Activated naive CD8-positive, alpha-beta T cell (primary cell): Measurements from ENCODE around the gene MAPRE3.
"Not testable (repeated sequence)": the region's sequence is repeated elsewhere in the genome, so short reads cannot be mapped to it uniquely, and the experiment has no call there.

ENCODE experiments used
- H3K27ac Mint-ChIP-seq: one replicate; pipeline ENCODE4 v1.8.0; 2021; ENCODE audit warnings: mixed read lengths
- H3K27me3 Mint-ChIP-seq: one replicate; pipeline ENCODE4 v1.8.0; 2021; ENCODE audit warnings: mixed read lengths
- H3K36me3 Mint-ChIP-seq: one replicate; pipeline ENCODE4 v1.8.0; 2021; ENCODE audit warnings: mixed read lengths
- H3K4me1 Mint-ChIP-seq: one replicate; pipeline ENCODE4 v1.8.0; 2021; ENCODE audit warnings: low read depth, mixed read lengths
- H3K4me3 Mint-ChIP-seq: one replicate; pipeline ENCODE4 v1.8.0; 2021; ENCODE audit warnings: mild to moderate bottlenecking, mixed read lengths
- H3K9me3 Mint-ChIP-seq: one replicate; pipeline ENCODE4 v1.8.0; 2021; ENCODE audit warnings: low read depth, mixed read lengths

The MAPRE3 gene

GRCh38 chr2:26970244-26970927, at the start of gene MAPRE3:
MAPRE3 (plus strand) TSS chr2:26970637; CDS start chr2:27022219, 51,582 bp downstream.
- H3K36me3 Mint-ChIP-seq = no peaks in the 10 kb centered on the region
- peak within 1 kb of the TSS; percentile 89 for H3K4me3 Mint-ChIP-seq
- no peak within 1 kb of the TSS for H3K27ac Mint-ChIP-seq
- H3K27me3 Mint-ChIP-seq = peaks cover 6% of the 10 kb centered on the region
- H3K4me1 Mint-ChIP-seq = peaks cover 24% of the 10 kb centered on the region
- H3K9me3 Mint-ChIP-seq = no peaks in the 10 kb centered on the region

- peaks cover 4% of the 10 kb centered on the region for H3K27me3 Mint-ChIP-seq
- no peak overlapping the region for H3K4me3 Mint-ChIP-seq
- no peaks in the 10 kb centered on the region for H3K36me3 Mint-ChIP-seq
- H3K27ac Mint-ChIP-seq = no peak overlapping the region
- H3K9me3 Mint-ChIP-seq = no peaks in the 10 kb centered on the region
- H3K4me1 Mint-ChIP-seq = peaks cover 8% of the 10 kb centered on the region
These were observed 49.1 kb upstream of the MAPRE3 start for GRCh38 chr2:26921323-26921722.

GRCh38 chr2:26922405-26923188, 47.8 kb upstream of the MAPRE3 start:
- Mint-ChIP-seq H3K27ac (no peak overlapping the region), H3K27me3 (peaks cover 4% of the 10 kb centered on the region), H3K9me3 (no peaks in the 10 kb centered on the region)

GRCh38 chr2:26923189-26923466, 47.3 kb upstream of the MAPRE3 start:
- not testable (repeated sequence) for H3K4me1 Mint-ChIP-seq, H3K36me3 Mint-ChIP-seq, H3K27me3 Mint-ChIP-seq, H3K4me3 Mint-ChIP-seq, H3K9me3 Mint-ChIP-seq, H3K27ac Mint-ChIP-seq

More at GRCh38 chr2:26922405-26923188, 47.8 kb upstream of the MAPRE3 start:
- no peaks in the 10 kb centered on the region for H3K36me3 Mint-ChIP-seq
- no peak overlapping the region for H3K4me3 Mint-ChIP-seq
- H3K4me1 Mint-ChIP-seq = peaks cover 8% of the 10 kb centered on the region

- Mint-ChIP-seq H3K4me1 (peaks cover 8% of the 10 kb centered on the region), H3K36me3 (no peaks in the 10 kb centered on the region), H3K27ac (no peak overlapping the region)
These were observed 45.7 kb upstream of the MAPRE3 start for GRCh38 chr2:26924731-26925099.

GRCh38 chr2:26925100-26925791, 45.2 kb upstream of the MAPRE3 start:
- H3K4me1 Mint-ChIP-seq = peaks cover 8% of the 10 kb centered on the region
- H3K27ac Mint-ChIP-seq = no peak overlapping the region
- H3K27me3 Mint-ChIP-seq = peaks cover 4% of the 10 kb centered on the region
- H3K9me3 Mint-ChIP-seq = no peaks in the 10 kb centered on the region
- no peak overlapping the region for H3K4me3 Mint-ChIP-seq
- no peaks in the 10 kb centered on the region for H3K36me3 Mint-ChIP-seq

More at GRCh38 chr2:26924731-26925099, 45.7 kb upstream of the MAPRE3 start:
- H3K4me3 Mint-ChIP-seq = no peak overlapping the region
- no peaks in the 10 kb centered on the region for H3K9me3 Mint-ChIP-seq
- peaks cover 4% of the 10 kb centered on the region for H3K27me3 Mint-ChIP-seq

- no peaks in the 10 kb centered on the region for H3K36me3 Mint-ChIP-seq
- H3K4me3 Mint-ChIP-seq = no peak overlapping the region
- peaks cover 8% of the 10 kb centered on the region for H3K4me1 Mint-ChIP-seq
- H3K27me3 Mint-ChIP-seq = peaks cover 2% of the 10 kb centered on the region
- H3K27ac Mint-ChIP-seq = no peak overlapping the region
- no peaks in the 10 kb centered on the region for H3K9me3 Mint-ChIP-seq
These were observed 43.2 kb upstream of the MAPRE3 start for GRCh38 chr2:26927221-26927620.

GRCh38 chr2:26932974-26933373, 37.5 kb upstream of the MAPRE3 start:
- Mint-ChIP-seq H3K9me3 (no peaks in the 10 kb centered on the region), H3K27ac (no peak overlapping the region), H3K27me3 (peaks cover 4% of the 10 kb centered on the region), H3K36me3 (no peaks in the 10 kb centered on the region), H3K4me3 (no peak overlapping the region), H3K4me1 (no peaks in the 10 kb centered on the region)

- no peaks in the 10 kb centered on the region for H3K4me1 Mint-ChIP-seq
- peaks cover 4% of the 10 kb centered on the region for H3K27me3 Mint-ChIP-seq
- no peaks in the 10 kb centered on the region for H3K36me3 Mint-ChIP-seq
- no peak overlapping the region for H3K27ac Mint-ChIP-seq
- H3K4me3 Mint-ChIP-seq = no peak overlapping the region
- H3K9me3 Mint-ChIP-seq = no peaks in the 10 kb centered on the region
These were observed 36.8 kb upstream of the MAPRE3 start for GRCh38 chr2:26933431-26934334.

- Mint-ChIP-seq H3K4me3 (no peak overlapping the region), H3K9me3 (no peaks in the 10 kb centered on the region), H3K27ac (no peak overlapping the region), H3K27me3 (peaks cover 4% of the 10 kb centered on the region), H3K4me1 (no peaks in the 10 kb centered on the region), H3K36me3 (no peaks in the 10 kb centered on the region)
These were observed 36.1 kb upstream of the MAPRE3 start for GRCh38 chr2:26934335-26934724.

GRCh38 chr2:26934985-26935384, 35.5 kb upstream of the MAPRE3 start:
- Mint-ChIP-seq H3K27me3 (peaks cover 4% of the 10 kb centered on the region), H3K4me1 (no peaks in the 10 kb centered on the region), H3K27ac (no peak overlapping the region), H3K4me3 (no peak overlapping the region), H3K9me3 (no peaks in the 10 kb centered on the region), H3K36me3 (no peaks in the 10 kb centered on the region)

GRCh38 chr2:26936855-26937254, 33.6 kb upstream of the MAPRE3 start:
- no peaks in the 10 kb centered on the region for H3K36me3 Mint-ChIP-seq
- no peaks in the 10 kb centered on the region for H3K4me1 Mint-ChIP-seq
- no peaks in the 10 kb centered on the region for H3K9me3 Mint-ChIP-seq
- H3K4me3 Mint-ChIP-seq = no peak overlapping the region
- H3K27me3 Mint-ChIP-seq = peaks cover 2% of the 10 kb centered on the region
- H3K27ac Mint-ChIP-seq = no peak overlapping the region

- H3K27ac Mint-ChIP-seq = no peak overlapping the region
These were observed 31.9 kb upstream of the MAPRE3 start for GRCh38 chr2:26938399-26939118.

GRCh38 chr2:26940001-26940400, 30.4 kb upstream of the MAPRE3 start:
- H3K27ac Mint-ChIP-seq = no peak overlapping the region
- peaks cover 2% of the 10 kb centered on the region for H3K4me1 Mint-ChIP-seq
- no peak overlapping the region for H3K4me3 Mint-ChIP-seq
- H3K9me3 Mint-ChIP-seq = no peaks in the 10 kb centered on the region
- peaks cover 4% of the 10 kb centered on the region for H3K27me3 Mint-ChIP-seq
- H3K36me3 Mint-ChIP-seq = no peaks in the 10 kb centered on the region

More at GRCh38 chr2:26938399-26939118, 31.9 kb upstream of the MAPRE3 start:
- Mint-ChIP-seq H3K36me3 (no peaks in the 10 kb centered on the region), H3K4me3 (no peak overlapping the region), H3K9me3 (no peaks in the 10 kb centered on the region), H3K4me1 (peaks cover 2% of the 10 kb centered on the region), H3K27me3 (peaks cover 5% of the 10 kb centered on the region)
